ENCODE data around the gene PPM1H. TPM values are rescaled to one million over a fixed set of nuclear protein-coding genes. Genes with fewer than 3 reads are reported as not detected.
"Not testable (repeated sequence)": the region's sequence is repeated elsewhere in the genome, so short reads cannot be mapped to it uniquely, and the experiment has no call there.

The PPM1H gene
- total and polyA plus RNA-seq, 8 donors: 0.29 to 12.5 (median 3.7) TPM

- WGBS, 5 donors: 17 to 28% (median 25%) methylated on average over 18 of the region's 18 CpGs
- H3K4me1 ChIP-seq: peaks cover 0 to 7% (median 4%) of the 10 kb centered on the region in 4 donors
- H3K36me3 ChIP-seq: no peaks in the 10 kb centered on the region
- H3K27me3 ChIP-seq: no peaks in the 10 kb centered on the region
- peak; percentile 61 to 87 for DNase-seq
- H3K9me3 ChIP-seq: no peaks in the 10 kb centered on the region
- intact Hi-C loops (cut with DNase I; ENCODE audit: low total_unique reads): no loop called here
- H3K27ac ChIP-seq: no peak overlapping the region
- H3K4me3 ChIP-seq: peak overlapping the region in 1 of 4 donors; percentile 10
- no peak for TF ChIP-seq POLR2A (IDR thresholded peaks at IDR 0.05)
- peak in 4 of 7 experiments; percentile 18 to 58 (median 52) for TF ChIP-seq CTCF (IDR thresholded peaks at IDR 0.05)
- no peak for TF ChIP-seq POLR2AphosphoS5 (IDR thresholded peaks at IDR 0.05)
- no peak for TF ChIP-seq EP300 (IDR thresholded peaks at IDR 0.05)
These were observed 121.7 kb downstream of the PPM1H start for GRCh38 chr12:62813031-62813829.

GRCh38 chr12:62811481-62811880 lies 123.5 kb downstream of the PPM1H start:
- H3K36me3 ChIP-seq; H3K27me3 ChIP-seq; H3K4me3 ChIP-seq; H3K4me1 ChIP-seq; DNase-seq; intact Hi-C loops (cut with DNase I; ENCODE audit: low total_unique reads); H3K9me3 ChIP-seq; H3K27ac ChIP-seq: not testable (repeated sequence)
- WGBS, 5 donors: 77 to 87% (median 81%) methylated on average over 4 of the region's 4 CpGs

- H3K4me1 ChIP-seq: peaks cover 0 to 6% (median 2%) of the 10 kb centered on the region in 4 donors
- 82 to 87% (median 86%) methylated on average over 4 of the region's 4 CpGs for WGBS, 5 donors
- H3K9me3 ChIP-seq: no peaks in the 10 kb centered on the region
- TF ChIP-seq EP300 (IDR thresholded peaks at IDR 0.05) (no peak), POLR2AphosphoS5 (IDR thresholded peaks at IDR 0.05) (no peak), CTCF (IDR thresholded peaks at IDR 0.05) (no peak), POLR2A (IDR thresholded peaks at IDR 0.05) (no peak)
- no peak overlapping the region for H3K4me3 ChIP-seq
- no peaks in the 10 kb centered on the region for H3K36me3 ChIP-seq
- DNase-seq: no peak
- no peak overlapping the region for H3K27ac ChIP-seq
- no peaks in the 10 kb centered on the region for H3K27me3 ChIP-seq
- intact Hi-C loops (cut with DNase I; ENCODE audit: low total_unique reads): loop anchor here (10.0 kb wide), 1 partner anchor 374 kb away; no protein-coding TSS in a partner anchor
These were observed 126.6 kb downstream of the PPM1H start for GRCh38 chr12:62808166-62808879.

- peaks cover 0 to under 1% (median 0%) of the 10 kb centered on the region in 4 donors for H3K36me3 ChIP-seq
- intact Hi-C loops (cut with DNase I; ENCODE audit: low total_unique reads): loop anchor here (10.0 kb wide), 1 partner anchor 372 kb away; no protein-coding TSS in a partner anchor
- no peak for DNase-seq
- H3K4me1 ChIP-seq: no peaks in the 10 kb centered on the region
- no peak overlapping the region for H3K4me3 ChIP-seq
- H3K9me3 ChIP-seq: no peaks in the 10 kb centered on the region
- no peak overlapping the region for H3K27ac ChIP-seq
- no peaks in the 10 kb centered on the region for H3K27me3 ChIP-seq
- TF ChIP-seq EP300 (IDR thresholded peaks at IDR 0.05) (no peak), POLR2AphosphoS5 (IDR thresholded peaks at IDR 0.05) (no peak), CTCF (IDR thresholded peaks at IDR 0.05) (no peak), POLR2A (IDR thresholded peaks at IDR 0.05) (no peak)
- WGBS, 5 donors: 63 to 99% (median 96%) methylated on average over 2 of the region's 2 CpGs
These were observed 128.1 kb downstream of the PPM1H start for GRCh38 chr12:62806893-62807292.

All from stomach (tissue), 9 donors.